Keratinocyte (primary cell): Measurements from ENCODE around the gene PPARA.

Source experiments
- EZH2 ChIP-seq: IDR thresholded peaks from one replicate; pipeline ENCODE4 v1.6.1; 2012; ENCODE audit warnings: inconsistent platforms, mild to moderate bottlenecking, low read length, moderate library complexity
- TF ChIP-seq, protein P1 (sequence below), 3 experiments: IDR thresholded peaks in 1 of 3; conservative IDR thresholded peaks in 1 of 3; optimal IDR thresholded peaks in 1 of 3; 2 replicates in 2 of 3; 3 replicates in 1 of 3; pipeline versions ENCODE3 to v1.5.1; 2011; ENCODE audit warnings: low read length in 3 of 3, mild to moderate bottlenecking in 3 of 3, moderate library complexity in 2 of 3, control low read depth in 1 of 3, inconsistent platforms in 1 of 3; ENCODE audit not compliant: insufficient read depth in 2 of 3; ENCODE audit errors: extremely low read depth in 1 of 3

DNA sequence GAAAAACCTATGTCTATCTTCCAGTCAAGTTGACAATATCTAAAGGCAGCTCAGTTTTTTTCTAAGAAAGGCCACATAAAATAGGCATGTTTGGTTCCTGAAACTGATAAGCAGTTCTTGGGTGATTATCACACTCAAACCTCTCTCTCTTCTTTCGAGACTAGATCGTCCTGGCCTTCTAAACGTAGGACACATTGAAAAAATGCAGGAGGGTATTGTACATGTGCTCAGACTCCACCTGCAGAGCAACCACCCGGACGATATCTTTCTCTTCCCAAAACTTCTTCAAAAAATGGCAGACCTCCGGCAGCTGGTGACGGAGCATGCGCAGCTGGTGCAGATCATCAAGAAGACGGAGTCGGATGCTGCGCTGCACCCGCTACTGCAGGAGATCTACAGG lies 84.6 kb downstream of the PPARA start:
- TF ChIP-seq, protein P1, sequence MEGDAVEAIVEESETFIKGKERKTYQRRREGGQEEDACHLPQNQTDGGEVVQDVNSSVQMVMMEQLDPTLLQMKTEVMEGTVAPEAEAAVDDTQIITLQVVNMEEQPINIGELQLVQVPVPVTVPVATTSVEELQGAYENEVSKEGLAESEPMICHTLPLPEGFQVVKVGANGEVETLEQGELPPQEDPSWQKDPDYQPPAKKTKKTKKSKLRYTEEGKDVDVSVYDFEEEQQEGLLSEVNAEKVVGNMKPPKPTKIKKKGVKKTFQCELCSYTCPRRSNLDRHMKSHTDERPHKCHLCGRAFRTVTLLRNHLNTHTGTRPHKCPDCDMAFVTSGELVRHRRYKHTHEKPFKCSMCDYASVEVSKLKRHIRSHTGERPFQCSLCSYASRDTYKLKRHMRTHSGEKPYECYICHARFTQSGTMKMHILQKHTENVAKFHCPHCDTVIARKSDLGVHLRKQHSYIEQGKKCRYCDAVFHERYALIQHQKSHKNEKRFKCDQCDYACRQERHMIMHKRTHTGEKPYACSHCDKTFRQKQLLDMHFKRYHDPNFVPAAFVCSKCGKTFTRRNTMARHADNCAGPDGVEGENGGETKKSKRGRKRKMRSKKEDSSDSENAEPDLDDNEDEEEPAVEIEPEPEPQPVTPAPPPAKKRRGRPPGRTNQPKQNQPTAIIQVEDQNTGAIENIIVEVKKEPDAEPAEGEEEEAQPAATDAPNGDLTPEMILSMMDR (optimal IDR thresholded peaks at IDR 0.05 in 1 of 3, IDR thresholded peaks at IDR 0.05 in 1 of 3, conservative IDR thresholded peaks at IDR 0.05 in 1 of 3; ENCODE audit: extremely low read depth in 1 of 3, insufficient read depth in 2 of 3, low read length in 3 of 3), result no peak
- TF ChIP-seq EZH2, result no peak
